Hematopoietic multipotent progenitor cell treated with erythropoietin and hydrocortisone succinate and interleukin-3 and kit ligand, for 6 days (in vitro differentiated cells): Measurements from ENCODE around the gene RYR2.
"Not testable (repeated sequence)": the region's sequence is repeated elsewhere in the genome, so short reads cannot be mapped to it uniquely, and the experiment has no call there.

Source experiments
- DNase-seq: peaks from one replicate; pipeline ENCODE4 v3.0.0-alpha.2; 2015

The RYR2 gene

DNA sequence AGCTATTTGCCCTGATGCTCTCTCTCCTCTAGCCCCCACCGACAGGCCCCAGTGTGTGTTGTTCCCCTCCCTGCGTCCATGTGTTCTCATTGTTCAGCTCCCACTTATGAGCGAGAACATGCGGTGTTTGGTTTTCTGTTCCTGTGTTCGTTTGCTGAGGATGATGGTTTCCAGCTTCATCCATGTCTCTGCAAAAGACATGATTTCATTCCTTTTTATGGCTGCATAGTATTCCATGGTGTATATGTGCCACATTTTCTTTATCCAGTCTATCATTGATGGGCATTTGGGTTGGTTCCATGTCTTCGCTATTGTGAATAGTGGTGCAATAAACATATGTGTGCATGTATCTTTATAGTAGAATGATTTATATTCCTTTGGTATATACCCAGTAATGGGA lies 110.0 kb downstream of the RYR2 start:
- not testable (repeated sequence) for DNase-seq

DNA sequence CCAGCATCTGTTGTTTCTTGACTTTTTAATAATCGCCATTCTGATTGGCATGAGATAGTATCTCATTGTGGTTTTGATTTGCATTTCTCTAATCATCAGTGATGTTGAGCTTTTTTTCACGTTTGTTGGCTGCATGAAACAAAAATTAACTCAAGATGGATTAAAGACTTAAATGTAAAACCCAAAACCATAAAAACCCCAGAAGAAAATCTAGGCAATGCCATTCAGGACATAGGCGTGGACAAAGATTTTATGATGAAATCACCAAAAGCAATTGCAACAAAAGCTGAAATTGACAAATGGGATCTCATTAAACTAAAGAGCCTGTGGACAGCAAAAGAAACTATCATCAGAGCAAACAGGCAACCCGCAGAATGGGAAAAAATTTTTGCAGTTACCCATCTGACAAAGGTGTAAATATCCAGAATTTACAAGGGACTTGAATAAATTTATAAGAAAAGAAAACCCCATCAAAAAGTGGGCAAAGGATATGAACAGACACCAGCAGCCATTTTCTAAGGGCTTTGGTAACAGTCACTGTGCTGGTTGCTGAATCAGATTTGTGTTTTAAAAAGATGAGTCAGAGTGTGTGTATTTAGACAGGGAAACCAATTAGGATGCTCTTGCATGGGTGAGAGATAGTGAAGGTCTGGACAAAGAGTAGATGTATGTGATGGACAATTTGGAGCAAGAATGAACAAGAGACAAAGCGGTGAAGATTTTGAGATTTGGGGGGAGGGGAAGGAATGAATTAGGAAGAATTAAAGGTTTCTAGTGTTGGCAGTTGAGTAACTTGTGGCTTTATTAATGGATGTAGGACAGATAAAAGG lies 110.7 kb downstream of the RYR2 start:
- no peak for DNase-seq

DNA sequence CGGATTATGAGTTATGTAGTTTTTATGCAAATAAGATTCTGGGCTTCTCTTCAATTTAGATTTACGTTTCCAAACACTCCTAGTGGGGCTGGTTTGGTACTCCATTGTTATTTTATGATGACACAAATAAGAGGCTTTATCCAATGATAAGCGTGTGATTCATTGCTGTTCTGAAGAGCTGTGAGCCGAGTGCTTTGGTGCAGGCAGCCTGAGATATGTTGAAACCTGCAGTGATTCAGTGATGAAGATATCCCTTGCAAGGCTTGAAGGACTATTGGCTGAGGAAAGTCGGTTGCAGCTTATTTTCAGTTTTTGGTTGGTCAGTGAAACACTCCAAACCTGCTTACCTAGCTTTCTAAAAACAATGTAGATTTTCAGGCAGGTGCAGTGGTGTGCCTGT lies 112.2 kb downstream of the RYR2 start:
- DNase-seq: no peak

DNA sequence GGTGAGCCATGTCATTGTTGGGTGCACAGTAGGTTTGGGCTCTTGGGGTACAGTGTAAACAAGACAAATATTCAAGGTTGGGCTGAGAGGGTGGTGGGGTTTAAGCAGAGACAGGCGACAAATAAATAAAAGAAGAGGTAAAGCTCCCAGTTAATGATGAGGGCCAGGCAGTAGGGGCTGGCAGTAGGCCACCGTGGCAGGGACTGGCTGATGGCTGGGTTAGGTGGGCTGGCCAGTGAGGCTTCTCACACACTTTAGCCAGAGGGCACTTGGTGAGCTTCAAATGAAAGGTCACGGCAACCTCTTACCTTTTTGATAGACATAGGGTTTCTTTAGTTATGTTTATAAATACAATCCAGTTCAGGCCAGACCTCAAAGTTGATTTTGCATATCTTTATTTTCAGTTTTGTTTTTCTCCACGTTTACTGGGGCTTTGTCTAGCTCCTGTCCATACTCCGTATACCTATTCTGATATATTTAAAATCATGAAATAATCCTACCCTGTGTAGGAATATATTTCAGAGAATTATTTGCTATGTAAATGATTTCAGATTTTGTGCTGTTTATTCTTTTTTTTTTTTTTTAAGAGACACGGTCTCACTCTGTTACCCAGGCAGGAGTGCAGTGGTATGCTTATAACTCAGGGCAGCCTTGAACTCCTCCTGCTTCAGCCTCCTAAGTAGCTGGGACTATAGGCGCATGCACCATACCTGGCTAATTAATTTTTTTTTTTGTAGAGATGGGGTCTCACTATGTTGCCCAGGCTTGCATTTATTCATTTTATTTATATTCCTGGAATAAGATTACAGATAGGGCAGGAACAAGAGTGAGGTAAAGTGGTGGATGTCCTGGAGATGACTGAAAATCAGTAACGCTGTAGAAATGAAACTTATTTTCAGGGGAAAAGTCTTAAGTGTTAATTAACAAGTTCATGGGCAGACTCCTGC lies 122.7 kb downstream of the RYR2 start:
- no peak for DNase-seq

DNA sequence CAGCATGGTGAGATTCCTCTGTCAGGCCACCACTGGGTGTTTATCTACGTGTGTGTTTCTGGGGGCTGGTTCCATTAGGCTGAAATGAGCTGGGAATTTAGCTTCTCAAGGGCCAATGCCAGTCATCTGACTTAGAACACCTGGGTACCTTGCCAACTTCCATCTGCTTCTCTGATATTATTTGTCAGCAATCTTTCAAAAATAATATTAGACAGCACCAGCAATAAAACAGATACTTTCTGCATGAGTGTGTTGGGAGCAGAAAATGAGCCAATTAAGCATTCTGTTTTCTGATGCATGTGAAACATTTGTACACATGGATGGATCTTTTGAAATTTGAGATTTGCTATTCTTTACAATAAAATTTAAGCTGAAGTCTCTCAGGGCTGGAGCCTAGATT lies 124.1 kb downstream of the RYR2 start:
- DNase-seq: no peak

DNA sequence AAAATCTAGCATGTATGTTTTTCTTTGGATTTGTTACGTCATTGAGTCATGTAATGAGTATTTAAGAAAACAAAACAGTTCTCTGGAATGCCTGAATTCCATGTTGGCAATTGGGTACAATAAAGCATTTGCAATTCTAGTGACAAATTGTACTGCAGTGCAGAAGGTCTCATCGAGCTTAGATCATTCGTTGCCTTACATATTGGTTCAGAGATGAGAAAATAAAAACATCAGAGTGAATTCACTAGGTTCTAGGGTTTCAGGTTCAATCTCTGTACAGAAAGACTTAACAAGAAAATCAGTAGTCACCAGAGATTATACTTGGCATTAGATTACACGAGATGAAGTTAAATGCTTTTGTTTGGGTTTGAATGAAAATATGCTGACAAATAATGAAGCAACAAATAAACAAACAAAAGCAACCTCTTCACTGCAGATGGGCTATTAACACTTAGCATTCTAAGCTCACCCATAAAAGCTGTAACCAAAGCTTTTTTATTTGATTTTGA lies 124.7 kb downstream of the RYR2 start:
- DNase-seq: no peak

DNA sequence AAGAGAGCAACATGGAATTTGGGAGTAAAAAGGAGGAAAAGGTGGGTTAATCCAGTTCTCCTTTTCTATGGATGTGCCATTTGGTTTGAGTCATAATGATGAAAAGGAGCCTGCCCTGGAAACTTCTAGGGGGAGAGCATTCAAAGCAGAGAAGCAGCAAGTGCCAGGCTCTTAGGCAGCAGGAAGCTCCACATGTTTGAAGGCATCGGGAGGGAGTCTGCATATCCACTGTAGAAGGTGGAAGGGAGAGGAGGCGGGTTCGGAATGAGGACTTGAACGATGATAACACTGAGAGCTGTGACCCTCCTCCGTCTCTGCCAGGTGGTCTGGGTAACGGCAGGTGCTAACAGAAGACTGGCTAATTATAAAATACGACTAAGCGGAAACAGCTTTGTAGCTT lies 128.2 kb downstream of the RYR2 start:
- DNase-seq: no peak

DNA sequence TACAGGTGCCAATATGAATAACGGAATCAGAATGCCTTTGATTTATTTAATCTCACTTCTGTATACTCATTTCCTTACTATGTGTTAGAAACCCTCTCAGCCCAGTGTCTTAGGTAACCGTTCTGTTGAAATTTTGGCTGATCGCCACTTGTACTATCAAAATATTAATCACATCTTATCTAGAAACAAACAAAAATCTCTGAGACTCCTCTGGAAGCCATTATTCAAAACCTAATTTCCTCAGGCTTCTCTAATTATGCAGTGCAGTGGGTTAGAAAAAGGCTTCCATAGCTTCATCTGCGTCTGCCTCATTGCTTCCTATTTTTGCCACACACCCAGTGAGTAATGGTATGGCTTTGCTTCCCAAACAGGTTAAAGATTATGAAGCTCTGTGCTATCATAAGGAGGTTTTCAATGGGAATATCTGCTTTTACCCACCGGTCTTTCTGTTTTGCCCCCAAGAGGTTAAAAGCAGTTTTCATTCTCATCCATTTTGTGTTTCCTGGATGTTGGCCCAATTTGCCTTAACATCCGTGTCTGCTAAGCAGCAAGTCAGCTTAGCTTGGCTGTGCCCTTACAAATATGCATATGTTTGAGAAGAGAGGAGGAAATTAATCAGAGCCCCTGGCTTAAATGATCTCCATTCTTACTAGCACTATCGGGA lies 129.6 kb downstream of the RYR2 start:
- DNase-seq: no peak

DNA sequence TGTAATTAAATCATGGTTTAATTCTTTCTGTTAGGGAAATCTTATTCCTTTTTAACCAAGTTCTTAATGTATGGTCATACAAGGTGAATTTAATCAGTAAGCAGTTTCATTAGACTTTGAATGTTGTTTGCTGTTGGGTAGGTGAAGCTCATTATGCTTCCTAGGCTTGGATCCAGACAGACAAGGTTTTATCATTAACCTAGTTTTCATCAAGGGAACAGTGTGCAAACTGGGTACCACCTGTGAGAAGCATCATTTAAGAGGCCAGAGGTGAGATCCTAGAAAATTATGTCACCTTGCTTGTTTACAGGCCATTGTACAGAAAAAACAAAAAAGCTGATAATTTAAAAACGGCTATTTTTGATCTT lies 130.1 kb downstream of the RYR2 start:
- DNase-seq: no peak

DNA sequence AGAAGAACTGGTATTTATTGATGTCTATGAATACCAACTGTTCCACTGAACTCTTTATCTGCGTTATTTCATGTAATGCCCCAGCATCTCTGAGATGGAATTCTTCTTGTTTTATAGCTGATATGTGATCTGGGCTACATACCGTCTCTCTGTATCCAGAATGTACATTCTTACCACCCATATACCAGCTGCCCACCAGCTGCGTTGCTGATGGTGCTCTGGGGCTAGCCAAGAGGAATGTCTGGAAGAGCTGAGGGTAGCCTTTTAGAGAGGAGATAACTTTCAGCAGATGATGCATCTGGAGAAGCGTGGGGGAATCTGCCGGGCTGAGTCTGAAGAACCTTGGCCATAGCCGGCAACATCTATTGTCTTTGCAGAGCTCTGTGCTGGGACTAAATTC lies 137.5 kb downstream of the RYR2 start:
- DNase-seq: no peak

DNA sequence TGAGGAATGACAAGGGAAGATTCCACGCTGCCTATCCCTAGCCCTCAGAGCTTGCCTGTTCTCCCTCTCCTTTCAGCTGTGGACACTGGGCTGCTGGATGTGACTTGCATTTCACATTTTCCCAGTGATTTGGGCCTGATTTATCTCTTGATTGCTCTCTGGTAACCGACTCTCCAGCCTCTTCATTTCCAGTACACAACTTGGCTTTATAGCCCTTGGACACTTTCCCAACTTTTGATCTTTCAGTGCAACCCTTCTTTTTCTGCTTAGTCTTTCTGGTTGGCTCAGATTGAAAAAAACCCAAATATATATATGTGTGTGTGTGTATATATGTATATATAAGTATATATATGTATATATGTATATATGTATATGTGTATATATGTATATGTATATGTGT lies 138.3 kb downstream of the RYR2 start:
- no peak for DNase-seq

DNA sequence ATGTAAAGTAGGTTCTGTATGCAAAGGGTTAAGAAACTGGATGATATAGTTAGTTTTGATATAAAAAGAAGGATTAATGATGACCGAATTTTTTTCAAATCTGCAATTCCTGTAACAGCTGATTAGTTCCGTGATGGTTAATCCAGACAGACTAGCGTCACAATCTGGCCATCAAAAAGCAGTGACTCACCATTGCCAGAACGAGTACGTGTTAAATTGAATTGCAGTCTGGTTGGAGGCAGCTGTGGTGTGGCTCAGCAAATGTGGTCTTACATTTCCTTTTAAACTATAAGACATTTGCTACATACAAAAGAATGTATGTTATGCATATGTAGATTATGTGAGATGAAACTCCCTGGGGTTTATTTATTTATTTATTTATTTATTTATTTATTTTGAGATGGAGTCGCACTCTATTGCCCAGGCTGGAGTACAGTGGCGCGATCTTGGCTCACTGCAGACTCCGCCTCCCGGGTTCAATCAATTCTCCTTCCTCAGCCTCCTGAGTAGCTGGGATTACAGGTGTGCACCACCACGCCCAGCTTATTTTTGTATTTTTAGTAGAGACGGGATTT lies 139.8 kb downstream of the RYR2 start:
- DNase-seq: no peak

DNA sequence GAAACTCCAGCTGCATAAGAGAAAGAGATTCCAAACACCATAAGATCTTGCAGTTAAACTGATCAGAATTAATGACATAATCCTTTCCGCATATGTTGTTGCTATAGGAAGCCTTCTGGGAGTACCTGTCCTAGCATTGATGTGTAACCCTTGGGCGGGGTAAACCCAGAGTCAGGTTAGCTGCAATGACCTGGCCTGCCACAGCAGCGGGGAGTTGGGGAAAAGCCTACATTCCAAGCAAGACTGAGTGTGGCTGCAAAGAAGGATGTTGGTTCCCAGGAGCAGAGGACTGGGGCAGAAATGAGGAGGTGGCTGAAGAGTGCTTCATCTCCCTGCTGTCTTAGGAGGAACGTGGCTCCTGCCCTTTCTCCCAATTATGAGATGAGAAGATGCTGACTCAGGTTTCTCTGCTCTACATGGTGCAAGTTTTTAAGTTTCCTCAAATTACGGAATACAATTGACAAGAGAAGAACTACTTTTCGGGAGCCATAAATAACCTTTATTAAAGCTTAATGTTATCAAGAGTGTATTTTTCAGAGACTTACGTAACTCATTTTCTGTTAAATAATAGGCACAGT lies 142.1 kb downstream of the RYR2 start:
- no peak for DNase-seq

DNA sequence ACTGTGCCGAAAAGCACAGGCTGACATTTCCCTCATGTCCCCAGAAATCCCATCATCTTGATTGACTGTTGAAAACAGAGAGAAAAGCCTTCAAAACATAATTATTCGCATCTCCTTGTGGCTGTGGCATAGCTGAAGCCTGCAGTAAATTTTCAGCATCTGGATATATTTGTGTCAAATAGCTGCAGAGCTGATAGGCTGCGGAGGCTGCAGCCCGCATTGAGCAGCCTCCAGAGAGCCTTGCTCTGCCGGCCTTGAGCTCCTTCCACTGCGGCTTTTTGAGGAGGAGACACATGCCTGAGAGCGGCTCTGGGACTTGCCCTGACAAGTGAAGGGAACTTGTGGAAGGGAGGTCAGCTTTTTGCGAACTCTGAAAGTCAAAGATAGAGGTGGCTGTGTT lies 144.7 kb downstream of the RYR2 start:
- DNase-seq: no peak

DNA sequence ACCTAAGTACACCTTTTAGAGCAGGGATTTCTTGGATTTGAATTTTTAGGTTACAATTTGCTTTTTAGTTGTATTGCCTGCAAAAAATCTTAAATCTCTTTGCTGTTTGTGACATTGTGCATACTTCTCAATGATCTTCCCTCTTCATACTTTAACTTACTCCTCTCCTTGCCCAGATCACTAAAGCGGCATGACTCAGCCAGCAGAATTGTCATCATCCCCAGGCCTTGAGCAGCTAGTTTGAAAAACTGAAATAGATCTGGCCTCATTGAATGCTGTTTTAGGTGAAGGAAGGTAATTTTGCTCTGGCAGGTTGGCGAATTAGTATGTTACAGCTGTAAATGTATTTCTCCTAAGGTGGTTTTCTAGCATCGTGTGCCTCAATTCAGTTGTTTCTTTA lies 145.9 kb downstream of the RYR2 start:
- DNase-seq: no peak

DNA sequence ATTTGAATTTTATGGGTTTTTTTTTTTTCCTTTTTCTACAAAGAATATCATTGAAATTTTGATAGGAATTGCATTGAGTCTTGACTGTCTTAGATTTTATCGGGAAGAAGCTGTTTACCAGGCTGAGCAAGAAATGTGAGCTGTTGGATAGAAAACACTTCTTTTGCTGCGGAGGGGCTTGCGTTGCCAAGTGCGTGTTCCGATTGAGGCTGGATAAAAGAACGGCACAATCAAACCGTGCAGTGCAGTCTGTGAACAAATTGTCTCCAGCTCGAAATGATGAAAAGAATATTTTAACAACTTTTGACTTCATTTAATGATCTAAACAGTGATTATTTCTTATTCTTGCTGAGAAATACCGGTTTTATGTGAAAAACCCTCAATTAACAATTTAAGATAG lies 149.4 kb downstream of the RYR2 start:
- no peak for DNase-seq

DNA sequence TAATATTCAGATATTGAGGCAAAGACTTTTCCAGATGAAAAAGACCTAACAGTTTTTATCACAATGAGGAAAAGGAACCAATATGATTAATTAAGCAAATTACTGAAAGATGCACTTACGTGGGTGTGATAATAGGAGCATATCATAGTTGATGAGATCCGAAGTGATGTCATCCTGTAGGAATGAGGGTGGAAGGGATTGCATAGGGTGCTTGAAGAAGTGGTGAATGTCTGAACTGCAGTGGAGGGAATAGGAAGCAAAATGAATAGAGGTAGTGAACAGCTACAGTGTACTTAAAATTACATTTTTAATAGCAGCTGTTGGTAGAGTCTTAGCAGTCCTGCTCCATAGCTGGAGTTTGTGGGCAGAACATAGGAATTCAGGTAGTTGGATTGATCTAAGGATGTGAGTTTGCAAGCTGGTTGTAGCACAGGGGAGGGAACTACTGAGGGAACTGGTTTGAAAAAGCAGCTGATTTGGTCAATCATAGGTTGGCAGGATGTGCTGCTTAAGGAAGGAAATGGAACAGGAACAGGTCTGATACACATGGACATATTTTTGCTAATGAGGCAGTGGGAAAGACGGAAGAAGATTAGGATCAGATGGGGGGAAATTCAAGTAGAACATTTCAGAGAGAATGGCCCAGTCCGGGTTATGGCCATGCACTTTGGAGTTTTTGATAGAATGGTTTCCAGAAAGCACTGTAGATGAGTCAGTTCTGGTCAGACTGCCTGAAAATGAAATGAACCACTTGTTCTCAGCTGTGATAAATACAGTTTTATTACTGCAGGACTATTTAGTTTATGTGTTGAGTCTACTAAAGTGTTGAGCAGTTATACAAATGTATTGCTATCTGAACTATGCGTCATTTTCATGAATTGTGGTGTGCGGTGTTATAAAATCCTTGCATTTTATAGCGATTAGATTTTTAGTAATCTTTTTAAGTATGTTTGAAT lies 155.8 kb downstream of the RYR2 start:
- DNase-seq: no peak

DNA sequence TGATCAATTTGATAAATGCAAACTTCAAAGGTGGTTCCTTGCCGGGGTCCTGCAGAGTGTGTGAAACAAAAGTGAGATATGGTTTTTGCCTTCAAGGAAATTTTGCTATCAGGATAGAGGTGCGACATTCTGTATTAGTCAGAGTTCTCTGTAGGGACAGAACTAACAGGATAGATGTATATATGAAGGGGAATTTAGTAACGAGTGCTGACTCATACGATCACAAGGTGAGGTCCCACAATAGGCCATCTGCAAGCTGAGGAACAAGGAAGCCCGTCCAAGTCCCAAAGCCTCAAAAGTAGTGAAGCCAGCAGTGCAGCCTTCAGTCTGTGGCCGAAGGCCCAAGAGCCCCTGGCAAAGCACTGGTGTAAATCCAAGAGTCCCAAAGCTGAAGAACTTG lies 157.0 kb downstream of the RYR2 start:
- DNase-seq: no peak

DNA sequence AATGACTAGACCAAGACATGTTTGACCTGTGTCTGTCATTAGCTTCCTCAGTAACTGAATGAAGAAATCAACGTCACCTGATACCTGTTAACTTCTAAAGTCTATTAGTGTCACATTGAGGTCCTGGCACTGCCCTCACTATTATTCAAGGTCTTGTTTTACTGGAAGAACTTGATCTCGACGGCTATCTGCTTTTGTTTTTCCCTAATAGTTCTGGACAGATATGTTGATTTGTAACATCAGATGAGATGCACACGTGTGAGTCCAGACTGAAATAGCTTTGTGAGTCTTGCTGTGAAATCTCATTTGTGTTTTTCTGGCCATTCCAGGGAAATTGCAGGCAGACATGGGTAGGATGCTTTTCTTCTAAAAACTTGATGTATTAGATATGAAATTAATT lies 159.2 kb downstream of the RYR2 start:
- no peak for DNase-seq

DNA sequence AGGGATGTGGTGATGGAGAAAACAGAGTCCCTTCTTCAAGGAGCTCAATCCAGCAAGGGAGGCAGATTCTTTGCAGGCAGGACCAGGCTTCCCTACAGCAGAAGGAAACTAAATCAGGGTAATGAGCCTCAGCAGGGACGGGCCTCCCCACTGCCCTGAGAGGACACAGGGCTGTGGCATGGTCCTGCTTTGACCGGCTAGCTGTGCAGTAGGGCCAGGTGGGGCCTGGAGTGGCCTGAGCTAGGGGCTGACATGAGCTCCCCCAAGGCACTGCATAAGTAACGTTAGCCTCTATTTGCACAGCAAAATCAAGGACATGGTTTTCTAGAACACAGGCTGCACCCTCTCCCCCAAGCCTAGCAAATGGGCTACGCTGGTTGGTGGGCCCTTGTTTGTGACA lies 162.9 kb downstream of the RYR2 start:
- no peak for DNase-seq

DNA sequence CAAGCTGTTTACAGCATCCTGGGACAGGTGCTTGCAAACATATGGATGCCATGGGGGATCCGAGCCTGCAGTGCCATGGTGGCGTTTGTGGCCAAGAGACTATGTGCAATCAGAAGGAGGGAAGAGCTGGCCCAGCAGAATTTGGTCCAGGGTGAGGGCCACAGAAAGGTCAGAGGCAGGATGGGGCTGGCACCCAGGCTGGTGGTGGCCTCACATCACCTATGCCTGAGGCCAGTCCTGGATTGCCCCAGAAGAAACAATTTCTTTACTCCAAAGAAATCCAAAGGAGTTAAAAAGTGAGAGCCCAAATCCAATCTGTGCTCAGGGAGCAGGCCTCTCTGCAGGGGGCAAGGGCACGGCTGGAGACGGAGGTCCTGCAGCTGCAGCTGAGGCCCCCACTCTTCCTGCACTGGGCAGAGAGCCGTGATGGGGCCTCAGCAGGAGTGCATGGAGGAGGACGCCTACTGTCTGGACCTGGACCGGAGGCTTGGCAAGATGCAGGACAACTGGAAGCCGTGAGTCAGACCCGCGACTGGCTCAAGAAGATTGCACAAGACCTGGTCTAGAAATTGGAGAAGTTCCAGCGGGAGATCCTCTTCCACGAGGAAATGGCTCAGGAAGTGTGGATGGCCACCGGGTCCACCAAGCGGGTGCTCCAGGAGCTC lies 163.5 kb downstream of the RYR2 start:
- no peak for DNase-seq
